ENCODE data around the gene ZNF366.

Gene ZNF366

DNA sequence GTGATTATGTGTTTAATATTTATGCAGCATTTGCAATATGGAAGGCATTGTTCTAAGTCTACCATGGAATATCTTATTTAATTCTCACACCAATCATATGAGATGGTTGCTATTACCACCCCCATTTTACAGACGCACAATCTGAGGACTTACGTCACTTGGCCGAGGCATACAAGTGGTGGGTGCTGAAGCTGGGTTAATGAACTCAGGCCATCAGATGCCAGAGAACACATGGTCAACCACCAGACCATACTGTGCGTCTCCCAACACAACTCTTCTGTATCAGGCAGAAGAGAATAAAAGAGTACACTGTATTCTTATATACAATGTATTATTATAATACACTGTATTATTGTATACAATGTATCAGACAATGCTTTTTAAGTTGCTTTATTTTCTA is 59.5 kb downstream of the ZNF366 start:
- Histone ChIP-seq H3K9me3 (no peaks in the 10 kb centered on the region), H3K27me3 (ENCODE audit: low read depth) (no peaks in the 10 kb centered on the region), H3K4me3 (no peak overlapping the region), H3K36me3 (replicated peaks) (no peaks in the 10 kb centered on the region), H3K4me1 (peaks cover 11% of the 10 kb centered on the region)
- DNase-seq (ENCODE audit: low spot score in 2 of 2) = no peak
- in situ Hi-C loops (cut with MboI; ENCODE audit: low sequenced_read_pairs) = no loop called here

DNA sequence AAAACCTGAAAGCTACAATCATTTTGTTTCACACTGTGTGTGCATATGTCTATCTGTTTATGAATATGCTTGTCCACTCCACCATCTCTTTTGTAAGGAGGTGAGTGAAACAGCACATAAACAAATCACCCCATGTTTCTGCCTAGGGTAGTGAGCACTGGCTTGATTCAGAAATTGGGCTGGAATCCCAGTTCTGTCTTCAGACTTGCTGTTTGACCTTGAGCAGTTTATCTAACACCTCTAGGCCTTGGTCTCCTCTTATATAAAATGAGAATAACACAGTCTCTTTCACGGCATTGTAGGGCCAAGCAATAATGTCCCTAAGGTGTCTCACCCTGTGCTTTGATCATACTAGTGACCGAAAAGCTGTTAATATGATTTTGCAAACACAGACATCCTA is 61.2 kb downstream of the ZNF366 start:
- H3K4me1 ChIP-seq = no peaks in the 10 kb centered on the region
- no peaks in the 10 kb centered on the region for H3K36me3 ChIP-seq (replicated peaks)
- H3K4me3 ChIP-seq = no peak overlapping the region
- H3K27me3 ChIP-seq (ENCODE audit: low read depth) = no peaks in the 10 kb centered on the region
- H3K9me3 ChIP-seq = no peaks in the 10 kb centered on the region
- in situ Hi-C loops (cut with MboI; ENCODE audit: low sequenced_read_pairs) = no loop called here
- DNase-seq (ENCODE audit: low spot score in 2 of 2) = no peak

DNA sequence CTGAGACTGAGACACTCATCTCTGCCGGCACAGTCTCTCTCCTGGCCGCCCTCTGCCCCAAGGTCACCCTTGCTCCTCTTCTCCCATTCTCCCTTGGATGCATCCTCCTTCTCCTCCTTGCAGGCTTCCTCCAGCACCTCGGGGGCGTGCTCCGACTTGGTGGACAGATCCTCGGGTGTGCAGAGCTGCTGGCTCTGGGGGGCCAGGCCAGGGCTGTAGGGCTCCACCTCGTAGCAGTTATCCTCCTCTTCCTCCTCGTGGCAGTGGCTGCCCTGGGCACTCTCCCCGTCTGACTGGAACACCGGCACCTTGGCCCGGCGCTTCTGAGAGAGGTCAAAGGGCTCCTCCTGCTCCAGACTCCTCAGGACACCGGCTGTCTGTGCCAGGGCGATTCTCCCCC is 63.3 kb downstream of the ZNF366 start:
- Histone ChIP-seq H3K4me3 (no peak overlapping the region), H3K4me1 (no peaks in the 10 kb centered on the region), H3K27me3 (ENCODE audit: low read depth) (no peaks in the 10 kb centered on the region), H3K36me3 (replicated peaks) (no peaks in the 10 kb centered on the region), H3K9me3 (no peaks in the 10 kb centered on the region)
- in situ Hi-C loops (cut with MboI; ENCODE audit: low sequenced_read_pairs) = no loop called here
- DNase-seq (ENCODE audit: low spot score in 2 of 2) = no peak

DNA sequence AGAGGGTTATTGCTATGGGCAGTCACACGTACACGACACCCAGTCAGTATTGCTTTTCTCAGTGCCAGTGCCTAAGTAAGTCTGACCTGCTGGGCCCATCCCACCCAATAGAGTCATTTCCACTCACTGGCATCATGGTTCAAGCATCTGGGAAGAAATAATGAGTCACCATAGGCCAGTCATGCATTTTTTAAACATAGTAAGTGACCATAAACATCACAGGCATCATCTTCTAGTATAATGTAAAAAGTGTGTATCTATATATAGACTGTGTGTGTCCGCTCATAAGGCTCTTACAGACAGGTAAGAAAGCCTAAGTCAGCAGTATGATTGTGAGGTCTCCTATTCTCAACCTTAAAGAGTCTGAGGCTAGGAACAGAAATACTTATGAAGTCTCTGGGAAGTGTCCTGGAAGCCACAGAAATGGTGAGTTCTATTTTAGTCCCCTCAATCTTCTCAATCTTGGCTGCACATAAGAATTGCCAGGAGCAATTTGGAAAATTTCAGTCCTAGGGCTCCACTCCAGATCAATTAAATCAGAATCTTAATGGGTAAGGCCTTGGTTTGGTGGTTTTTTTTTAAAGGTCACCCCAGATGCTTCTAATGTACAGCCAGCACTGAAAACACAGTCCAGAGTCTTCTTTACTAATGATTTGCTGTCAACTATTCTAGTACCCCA is 65.2 kb downstream of the ZNF366 start:
- Histone ChIP-seq H3K27me3 (ENCODE audit: low read depth) (no peaks in the 10 kb centered on the region), H3K4me3 (no peak overlapping the region), H3K9me3 (no peaks in the 10 kb centered on the region), H3K36me3 (replicated peaks) (no peaks in the 10 kb centered on the region), H3K4me1 (no peaks in the 10 kb centered on the region)
- DNase-seq (ENCODE audit: low spot score in 2 of 2) = no peak
- in situ Hi-C loops (cut with MboI; ENCODE audit: low sequenced_read_pairs) = no loop called here

DNA sequence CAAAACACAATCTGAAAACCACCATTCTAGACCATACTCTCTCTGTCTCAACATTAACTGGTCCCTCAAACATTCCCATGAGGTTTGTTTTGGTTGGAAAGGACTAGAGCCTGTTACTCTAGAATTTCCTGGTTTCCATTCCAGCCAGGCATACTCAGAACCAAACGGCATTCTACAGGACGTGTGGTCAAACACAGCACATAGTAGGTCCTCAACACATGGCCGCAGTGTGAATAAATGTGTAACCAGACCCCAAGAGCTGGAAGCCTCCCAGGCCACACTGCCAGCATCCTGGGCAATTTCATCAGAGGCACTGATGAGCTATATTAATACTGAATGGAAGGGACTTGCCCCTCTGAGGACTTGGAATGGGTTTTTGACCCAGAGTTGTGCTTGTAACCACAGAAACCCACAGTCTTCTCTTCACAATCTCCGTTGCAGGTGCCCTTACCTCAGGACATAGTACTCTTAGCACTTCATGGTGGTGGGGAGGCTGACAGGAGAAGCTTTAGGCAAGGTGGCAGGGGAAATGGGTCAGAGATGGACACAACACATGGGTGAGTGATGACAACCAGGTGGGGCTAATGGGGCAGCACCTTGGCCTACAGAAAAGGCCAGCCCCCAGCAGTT is 66.0 kb downstream of the ZNF366 start:
- Histone ChIP-seq H3K4me3 (no peak overlapping the region), H3K36me3 (replicated peaks) (no peaks in the 10 kb centered on the region), H3K4me1 (no peaks in the 10 kb centered on the region), H3K27me3 (ENCODE audit: low read depth) (no peaks in the 10 kb centered on the region), H3K9me3 (no peaks in the 10 kb centered on the region)
- no peak for DNase-seq (ENCODE audit: low spot score in 2 of 2)
- in situ Hi-C loops (cut with MboI; ENCODE audit: low sequenced_read_pairs) = no loop called here

DNA sequence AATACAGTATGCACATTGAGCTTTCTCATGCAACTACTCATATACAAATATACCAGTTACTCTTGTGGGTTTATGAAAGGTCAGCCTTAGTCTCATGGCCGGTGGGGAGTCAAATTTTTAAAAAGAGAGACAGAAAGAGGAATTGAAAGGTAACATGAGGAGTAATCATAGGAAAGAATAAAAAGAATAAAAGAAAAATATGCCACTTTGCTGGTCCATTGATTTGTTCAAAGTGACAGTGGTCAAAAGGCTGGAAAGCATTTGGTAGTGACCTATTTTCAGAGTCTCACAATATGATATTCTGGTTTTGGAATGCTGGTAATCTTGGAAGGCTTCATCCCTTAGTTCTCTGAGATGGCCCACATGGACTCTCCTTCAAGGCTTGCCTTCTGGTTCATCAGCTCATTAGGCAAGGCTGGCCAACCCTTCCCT is 67.0 kb downstream of the ZNF366 start:
- Histone ChIP-seq H3K9me3 (no peaks in the 10 kb centered on the region), H3K27me3 (ENCODE audit: low read depth) (no peaks in the 10 kb centered on the region), H3K4me1 (no peaks in the 10 kb centered on the region), H3K4me3 (no peak overlapping the region), H3K36me3 (replicated peaks) (no peaks in the 10 kb centered on the region)
- no peak for DNase-seq (ENCODE audit: low spot score in 2 of 2)
- in situ Hi-C loops (cut with MboI; ENCODE audit: low sequenced_read_pairs) = no loop called here

DNA sequence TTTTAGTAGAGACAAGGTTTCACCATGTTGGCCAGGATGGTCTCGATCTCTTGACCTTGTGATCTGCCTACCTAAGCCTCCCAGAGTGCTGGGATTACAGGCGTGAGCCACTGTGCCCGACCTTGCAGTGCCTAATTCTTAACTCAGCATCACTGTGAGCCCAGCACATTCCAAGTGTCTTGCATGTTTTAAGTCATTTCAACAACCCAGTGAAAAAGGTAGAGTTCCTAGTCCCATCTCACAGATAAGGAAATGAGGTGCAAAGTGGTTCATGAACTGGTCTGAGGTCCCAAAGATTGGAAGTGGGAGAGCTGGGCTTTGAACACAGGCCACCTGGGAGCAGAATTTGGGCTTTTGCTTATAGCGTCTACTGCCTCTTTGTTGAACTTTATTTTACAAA is 68.0 kb downstream of the ZNF366 start:
- Histone ChIP-seq H3K9me3 (no peaks in the 10 kb centered on the region), H3K27me3 (ENCODE audit: low read depth) (peaks cover 6% of the 10 kb centered on the region; the same call in 1 of the 2 replicates), H3K4me3 (no peak overlapping the region), H3K36me3 (replicated peaks) (no peaks in the 10 kb centered on the region), H3K4me1 (no peaks in the 10 kb centered on the region)
- in situ Hi-C loops (cut with MboI; ENCODE audit: low sequenced_read_pairs) = no loop called here
- DNase-seq (ENCODE audit: low spot score in 2 of 2) = no peak

DNA sequence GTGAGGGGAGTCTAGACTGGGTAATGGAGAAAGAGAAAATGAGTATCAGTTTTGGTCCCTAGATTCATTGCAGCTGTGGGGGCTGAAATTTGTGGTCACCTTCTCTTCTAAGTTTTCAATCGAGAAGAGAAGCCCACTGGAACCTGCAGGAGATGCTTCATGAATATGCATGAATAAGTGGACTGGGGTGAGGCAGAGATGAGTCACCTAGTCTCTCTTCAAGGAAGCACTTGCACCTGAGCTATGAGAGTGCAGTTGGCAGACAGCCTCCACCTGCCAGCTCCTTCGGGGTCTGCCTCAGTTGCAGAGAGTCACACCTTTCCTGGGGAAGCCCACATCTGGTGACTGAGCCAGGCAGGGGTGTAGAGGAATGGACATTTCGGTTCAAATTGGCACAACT is 69.1 kb downstream of the ZNF366 start:
- no peaks in the 10 kb centered on the region for H3K4me1 ChIP-seq
- no peaks in the 10 kb centered on the region for H3K36me3 ChIP-seq (replicated peaks)
- H3K27me3 ChIP-seq (ENCODE audit: low read depth) = peaks cover 6% of the 10 kb centered on the region; the same call in 1 of the 2 replicates
- no peak for DNase-seq (ENCODE audit: low spot score in 2 of 2)
- no peak overlapping the region for H3K4me3 ChIP-seq
- no peaks in the 10 kb centered on the region for H3K9me3 ChIP-seq
- in situ Hi-C loops (cut with MboI; ENCODE audit: low sequenced_read_pairs) = no loop called here

DNA sequence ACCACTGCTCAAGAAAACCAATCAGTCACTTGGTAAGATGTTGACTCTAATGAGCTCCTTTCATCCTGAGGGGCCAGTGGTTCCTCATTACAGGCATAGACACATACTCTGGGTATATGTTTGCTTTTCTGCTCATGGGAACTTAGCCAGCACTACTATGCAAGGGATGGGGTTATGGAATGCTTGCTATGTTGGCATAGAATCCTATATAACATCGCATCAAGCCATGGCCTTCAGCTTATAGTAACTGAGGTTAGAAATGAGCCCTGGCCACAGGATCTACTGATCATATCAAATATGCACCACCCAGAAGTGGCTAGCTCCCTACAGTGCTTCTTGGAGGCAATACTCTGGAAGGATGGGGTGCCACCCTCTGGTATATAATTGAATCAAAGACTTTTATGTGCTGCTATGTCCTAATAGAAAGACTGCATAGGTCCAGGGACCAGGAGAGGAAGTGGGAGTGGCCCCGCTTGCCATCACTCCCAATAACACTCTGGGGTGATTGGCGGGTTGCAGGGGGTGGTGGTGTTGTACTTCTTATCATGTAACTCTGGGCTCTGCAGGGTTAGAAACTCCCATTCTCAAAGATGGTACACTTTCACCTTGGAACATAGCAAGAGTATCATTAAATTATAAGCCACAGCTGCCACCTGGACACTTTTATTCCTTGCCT is 70.3 kb downstream of the ZNF366 start:
- in situ Hi-C loops (cut with MboI; ENCODE audit: low sequenced_read_pairs) = no loop called here
- Histone ChIP-seq H3K4me3 (no peak overlapping the region), H3K4me1 (no peaks in the 10 kb centered on the region), H3K36me3 (replicated peaks) (no peaks in the 10 kb centered on the region), H3K9me3 (no peaks in the 10 kb centered on the region), H3K27me3 (ENCODE audit: low read depth) (peaks cover 8% of the 10 kb centered on the region; the same call in 1 of the 2 replicates)
- DNase-seq (ENCODE audit: low spot score in 2 of 2) = no peak

DNA sequence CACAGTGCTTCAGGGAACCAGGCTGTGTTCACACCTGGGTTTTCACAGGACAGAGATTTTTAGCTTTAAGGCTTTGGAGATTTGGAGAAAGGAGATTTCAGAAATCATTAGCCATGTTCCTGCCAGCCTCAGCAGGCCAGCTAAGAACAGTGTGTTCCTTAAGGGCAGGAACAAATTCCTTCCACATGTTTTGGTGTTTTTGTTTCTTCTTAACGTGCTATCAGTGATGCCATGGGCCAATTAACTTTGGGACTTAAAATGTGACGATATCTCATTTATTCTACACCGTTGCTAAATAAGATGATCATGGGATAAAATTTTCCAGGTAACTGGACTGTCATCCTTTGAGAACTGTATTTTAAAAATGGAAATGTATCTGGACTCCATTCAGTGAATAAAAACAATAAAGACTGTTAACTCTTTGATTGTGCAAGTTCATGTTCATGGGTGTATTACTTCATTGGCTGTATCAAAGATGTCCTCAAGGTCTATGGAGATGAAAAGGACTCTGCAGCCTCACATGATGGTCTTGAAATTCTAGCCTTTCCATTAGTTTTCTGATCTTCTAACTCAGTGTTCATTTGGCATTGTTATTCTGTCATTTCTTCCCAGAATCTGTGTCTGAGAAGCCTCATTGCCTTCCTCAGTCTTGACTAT is 72.3 kb downstream of the ZNF366 start:
- in situ Hi-C loops (cut with MboI; ENCODE audit: low sequenced_read_pairs) = no loop called here
- Histone ChIP-seq H3K9me3 (no peaks in the 10 kb centered on the region), H3K4me1 (no peaks in the 10 kb centered on the region)

DNA sequence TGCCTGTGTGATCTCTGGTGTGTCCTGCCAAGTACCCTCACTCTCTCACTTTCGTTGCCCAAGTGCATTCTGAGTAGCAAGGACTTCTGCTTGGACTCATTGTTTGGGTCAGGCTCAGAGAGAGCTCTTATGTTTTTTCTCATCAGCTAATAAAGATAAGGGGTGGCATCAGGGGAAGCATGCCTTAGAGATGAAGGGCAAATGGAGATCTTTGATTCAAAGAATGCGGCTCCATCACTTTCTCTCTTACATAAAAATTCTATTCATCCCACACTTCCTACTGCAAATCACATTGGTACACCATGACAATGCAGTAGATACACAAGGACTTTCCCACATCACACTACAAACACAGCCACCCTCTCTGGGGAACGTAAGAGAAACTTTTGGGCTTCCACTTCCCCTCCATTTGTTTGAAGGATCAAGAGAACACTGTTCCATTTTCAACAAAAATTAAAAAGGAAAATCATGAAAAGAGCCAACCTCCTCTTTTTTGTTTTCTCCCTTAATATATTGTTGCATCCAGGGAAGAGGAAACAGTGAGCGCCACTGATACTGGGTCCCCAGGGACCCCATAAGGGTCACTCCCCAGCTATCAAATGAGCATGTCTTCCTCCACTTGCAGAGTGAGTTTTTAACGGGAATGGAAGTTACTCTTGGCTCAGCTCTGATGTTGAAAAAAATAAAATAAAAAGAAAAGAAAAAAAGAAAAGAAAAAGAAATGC is 73.0 kb downstream of the ZNF366 start:
- H3K27me3 ChIP-seq (ENCODE audit: low read depth) = peaks cover 8% of the 10 kb centered on the region; the same call in 1 of the 2 replicates
- in situ Hi-C loops (cut with MboI; ENCODE audit: low sequenced_read_pairs) = no loop called here
- H3K9me3 ChIP-seq = no peaks in the 10 kb centered on the region
- no peak for DNase-seq (ENCODE audit: low spot score in 2 of 2)
- H3K4me1 ChIP-seq = no peaks in the 10 kb centered on the region
- no peaks in the 10 kb centered on the region for H3K36me3 ChIP-seq (replicated peaks)
- no peak overlapping the region for H3K4me3 ChIP-seq

More for the DNA sequence above, 72.3 kb downstream of the ZNF366 start:
- H3K36me3 ChIP-seq (replicated peaks) = no peaks in the 10 kb centered on the region
- no peak for DNase-seq (ENCODE audit: low spot score in 2 of 2)
- H3K4me3 ChIP-seq = no peak overlapping the region
- peaks cover 8% of the 10 kb centered on the region; the same call in 1 of the 2 replicates for H3K27me3 ChIP-seq (ENCODE audit: low read depth)

DNA sequence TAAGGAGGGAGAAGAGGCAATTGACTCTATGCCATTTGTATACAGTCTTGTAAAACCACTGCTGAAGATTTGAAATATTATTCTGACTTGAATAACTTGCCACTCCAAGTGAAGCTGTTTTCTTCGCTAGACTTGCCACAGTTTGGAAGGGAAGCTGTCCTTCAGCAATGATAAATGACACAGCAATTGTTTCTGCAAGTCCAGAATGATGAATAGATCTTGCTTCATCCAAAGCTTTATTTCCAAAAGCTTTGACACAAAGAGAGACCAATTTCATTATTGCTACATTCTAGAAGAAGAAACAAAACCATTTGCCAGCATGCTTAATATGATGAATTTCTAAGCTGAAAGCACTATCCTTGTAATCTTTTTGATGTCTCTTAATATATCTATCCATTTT is 73.7 kb downstream of the ZNF366 start:
- Histone ChIP-seq H3K4me1 (no peaks in the 10 kb centered on the region), H3K4me3 (no peak overlapping the region), H3K9me3 (no peaks in the 10 kb centered on the region), H3K27me3 (ENCODE audit: low read depth) (peaks cover 8% of the 10 kb centered on the region; the same call in 1 of the 2 replicates), H3K36me3 (replicated peaks) (no peaks in the 10 kb centered on the region)
- no peak for DNase-seq (ENCODE audit: low spot score in 2 of 2)
- in situ Hi-C loops (cut with MboI; ENCODE audit: low sequenced_read_pairs) = no loop called here

DNA sequence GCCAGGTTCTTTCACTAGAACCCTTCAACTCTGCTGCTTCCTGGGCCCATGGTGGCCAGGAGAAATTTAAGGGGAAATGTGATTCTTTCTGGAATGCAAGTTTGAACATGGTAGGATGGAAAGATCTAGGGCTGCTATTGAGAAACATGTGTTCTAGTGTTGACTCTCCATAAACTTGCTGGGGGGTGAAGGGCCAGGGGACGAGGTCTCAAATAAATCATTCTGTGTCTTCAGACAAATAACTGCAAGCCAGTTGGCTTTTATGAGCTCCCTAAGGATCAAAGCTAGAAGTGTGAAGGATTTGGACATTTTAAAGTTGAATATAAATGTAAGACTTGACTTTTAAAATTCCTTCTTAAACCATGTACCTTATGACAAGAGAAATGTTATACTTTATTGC is 78.5 kb downstream of the ZNF366 start:
- in situ Hi-C loops (cut with MboI; ENCODE audit: low sequenced_read_pairs) = no loop called here
- peaks cover 5% of the 10 kb centered on the region; the same call in 1 of the 2 replicates for H3K27me3 ChIP-seq (ENCODE audit: low read depth)
- no peaks in the 10 kb centered on the region for H3K36me3 ChIP-seq (replicated peaks)
- DNase-seq (ENCODE audit: low spot score in 2 of 2) = no peak
- no peaks in the 10 kb centered on the region for H3K4me1 ChIP-seq
- H3K9me3 ChIP-seq = no peaks in the 10 kb centered on the region
- H3K4me3 ChIP-seq = no peak overlapping the region
